ENCODE data around the gene MYLK4. TPM values are rescaled to one million over a fixed set of nuclear protein-coding genes. Genes with fewer than 3 reads are reported as not detected.

Gene MYLK4
- total RNA-seq, 1 donor from 2014 or later = 0.84 TPM

- ATAC-seq = no peak
These were observed 4.7 kb upstream of the MYLK4 start for GRCh38 chr6:2755456-2755855.

DNA sequence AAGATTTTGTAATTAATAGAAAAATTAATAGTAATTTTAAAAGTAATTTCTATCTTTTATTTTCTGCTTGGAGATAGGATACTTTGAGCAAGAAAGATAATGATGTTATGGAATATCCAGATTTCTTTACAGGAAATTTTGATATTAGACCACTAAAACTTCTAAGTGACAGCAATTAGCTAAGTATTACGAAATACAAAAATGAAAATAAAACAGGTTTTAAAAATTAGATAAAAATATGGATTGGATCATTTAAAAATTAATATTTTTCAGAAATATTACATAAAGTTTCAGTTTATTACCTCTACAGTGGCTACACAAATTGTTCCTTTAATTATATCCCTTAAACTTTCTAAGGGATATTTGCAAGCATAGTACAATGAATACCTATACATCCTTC lies 4.2 kb upstream of the MYLK4 start:
- ATAC-seq = no peak

DNA sequence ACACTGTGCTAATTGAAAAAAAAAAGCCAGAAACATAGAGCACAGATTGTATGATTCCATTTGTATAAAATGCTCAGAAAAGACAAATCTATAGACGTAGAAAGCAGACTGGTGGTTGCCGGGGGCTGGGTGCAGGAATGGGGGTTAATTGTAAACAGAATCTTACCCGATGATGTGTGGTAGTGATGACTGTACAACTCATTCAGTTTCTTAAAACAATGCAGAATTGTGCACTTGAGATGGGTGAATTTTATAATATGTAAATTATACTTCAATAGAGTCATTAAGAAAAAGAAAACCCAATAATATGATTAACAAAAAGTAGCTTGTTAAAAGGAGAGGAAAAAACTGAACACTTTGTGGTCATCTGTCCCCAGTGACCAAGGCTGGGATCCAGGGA lies 3.7 kb upstream of the MYLK4 start:
- ATAC-seq = no peak

GRCh38 chr6:2753743-2754142 lies 3.0 kb upstream of the MYLK4 start:
- no peak for ATAC-seq

GRCh38 chr6:2753110-2753489 lies 2.4 kb upstream of the MYLK4 start:
- no peak for ATAC-seq

GRCh38 chr6:2752477-2753109 lies 1.9 kb upstream of the MYLK4 start:
- peak; percentile 69 for ATAC-seq

DNA sequence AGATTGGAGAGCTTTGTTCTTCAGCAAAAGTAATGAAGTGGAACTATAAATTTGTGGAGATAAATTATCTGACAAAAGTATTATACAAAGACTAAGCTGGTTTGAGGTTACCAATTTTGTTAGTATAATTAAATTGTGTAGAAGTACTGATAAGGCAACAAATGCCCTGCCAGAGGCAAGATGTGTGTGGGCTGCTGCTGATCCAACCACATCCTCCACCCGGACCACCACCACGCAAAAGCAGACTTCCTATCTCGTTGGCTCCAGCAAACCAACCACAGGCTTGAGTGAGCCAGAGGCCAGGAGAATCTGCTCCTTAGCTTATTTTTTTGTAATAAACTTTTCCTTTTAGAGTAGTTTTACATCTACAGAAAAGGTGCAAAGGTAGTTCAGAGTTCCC lies 1.1 kb upstream of the MYLK4 start:
- no peak for ATAC-seq

GRCh38 chr6:2749969-2750600 lies 637 bp downstream of the MYLK4 start:
- ATAC-seq = peak; percentile 59

DNA sequence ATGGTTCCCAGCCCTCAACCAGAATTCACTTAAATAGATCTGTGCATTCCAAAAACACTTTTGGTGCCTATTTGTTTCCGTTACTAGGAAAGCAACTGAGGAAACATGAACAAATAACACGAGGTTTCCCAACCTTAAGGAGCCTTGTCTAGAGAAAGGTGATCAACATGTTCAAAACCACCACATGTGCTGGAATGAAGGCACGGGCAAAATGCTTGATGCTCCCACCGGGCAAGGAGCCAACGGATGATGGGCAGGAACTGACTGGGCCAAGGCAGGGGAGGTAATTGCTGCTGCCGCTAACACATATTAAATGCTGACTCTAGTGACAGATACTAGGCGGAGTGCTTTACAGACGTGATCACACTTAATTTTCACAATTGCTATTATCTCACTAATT lies 2.5 kb downstream of the MYLK4 start:
- ATAC-seq = no peak

GRCh38 chr6:2746557-2747061 lies 4.1 kb downstream of the MYLK4 start:
- ATAC-seq = no peak

- no peak for ATAC-seq
These were observed 5.5 kb downstream of the MYLK4 start for GRCh38 chr6:2745246-2745645.

- ATAC-seq = no peak
These were observed 5.9 kb downstream of the MYLK4 start for GRCh38 chr6:2744778-2745177.

- no peak for ATAC-seq
These were observed 6.4 kb downstream of the MYLK4 start for GRCh38 chr6:2744209-2744771.

DNA sequence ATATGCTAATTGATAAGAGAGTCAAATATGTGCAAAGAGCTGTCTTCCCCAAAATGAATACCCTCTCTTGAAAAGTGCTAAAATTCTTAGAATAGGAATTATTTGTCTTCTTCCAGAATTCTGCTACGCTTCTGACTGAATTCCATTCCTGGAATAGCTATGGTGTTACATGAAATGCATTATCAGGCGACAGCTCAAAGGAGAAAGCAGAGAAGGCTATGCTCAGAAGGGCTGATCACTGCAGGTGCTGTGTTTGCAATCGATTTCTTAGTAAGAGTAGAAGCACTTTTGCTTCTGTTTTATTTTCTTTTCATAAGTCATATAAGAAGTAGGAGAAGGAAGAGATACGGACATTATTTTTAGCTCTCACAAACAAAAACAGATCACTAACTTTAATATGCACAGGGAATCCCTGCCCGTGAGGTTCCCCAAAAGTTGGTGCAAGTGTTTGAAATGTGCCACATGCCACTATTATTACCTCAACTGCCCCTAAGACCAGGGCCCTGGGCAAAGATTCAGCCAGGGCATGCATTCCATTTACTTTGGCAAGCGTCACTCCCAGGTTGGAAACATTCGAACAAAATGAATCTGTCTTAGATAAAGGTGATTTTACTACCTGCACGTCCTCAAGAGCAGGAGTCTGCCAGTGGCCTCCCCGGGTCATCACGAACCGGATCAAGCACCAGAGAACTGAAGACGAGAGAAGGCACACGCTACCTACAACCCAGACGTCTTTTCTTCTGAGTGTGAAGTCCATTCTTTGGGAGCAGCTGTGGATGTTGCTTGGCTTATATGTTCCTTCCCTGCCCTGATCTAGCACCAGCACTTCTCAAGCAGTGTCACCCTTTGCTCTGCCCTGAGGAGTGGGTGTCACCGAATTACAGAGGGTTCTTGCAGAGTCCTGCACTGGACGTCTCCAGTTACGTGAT lies 7.2 kb downstream of the MYLK4 start:
- no peak for ATAC-seq

DNA sequence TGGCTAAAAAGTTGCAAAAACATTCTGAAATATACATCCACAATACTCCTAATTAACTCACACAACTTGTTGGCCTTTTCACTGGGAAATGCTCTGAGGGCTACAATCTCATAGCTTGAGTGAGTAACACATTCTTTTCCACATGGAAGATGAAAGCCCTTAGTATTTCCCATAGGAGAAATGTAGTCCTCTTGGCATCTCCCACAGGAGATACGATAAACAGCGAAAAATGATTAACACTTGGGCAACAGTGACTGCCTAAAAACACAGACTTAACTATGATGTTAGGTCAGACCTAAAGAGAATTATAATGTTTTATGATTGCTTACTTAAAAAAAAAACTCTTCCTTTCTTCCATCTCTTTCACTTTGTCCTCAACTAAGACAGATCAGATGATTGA lies 9.0 kb downstream of the MYLK4 start:
- ATAC-seq = no peak

DNA sequence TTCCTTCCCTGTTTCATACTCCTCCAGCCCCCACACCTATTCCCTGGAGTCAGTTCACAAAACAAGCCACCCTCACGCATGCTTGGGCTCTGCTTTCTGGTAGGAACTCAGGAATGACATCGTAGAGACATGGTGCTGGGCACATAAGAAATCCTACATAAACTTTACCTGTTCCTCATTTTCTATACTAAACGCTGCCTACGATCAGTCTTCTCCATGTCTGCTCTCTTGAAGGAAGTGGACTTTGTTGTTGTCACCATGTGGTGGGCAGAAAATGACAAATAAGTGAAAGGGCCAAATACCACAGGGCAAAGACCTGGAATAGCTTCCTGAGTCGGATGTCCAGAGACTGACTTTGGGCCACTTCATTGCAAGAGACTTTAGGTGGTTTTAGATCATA lies 10.1 kb downstream of the MYLK4 start:
- no peak for ATAC-seq

DNA sequence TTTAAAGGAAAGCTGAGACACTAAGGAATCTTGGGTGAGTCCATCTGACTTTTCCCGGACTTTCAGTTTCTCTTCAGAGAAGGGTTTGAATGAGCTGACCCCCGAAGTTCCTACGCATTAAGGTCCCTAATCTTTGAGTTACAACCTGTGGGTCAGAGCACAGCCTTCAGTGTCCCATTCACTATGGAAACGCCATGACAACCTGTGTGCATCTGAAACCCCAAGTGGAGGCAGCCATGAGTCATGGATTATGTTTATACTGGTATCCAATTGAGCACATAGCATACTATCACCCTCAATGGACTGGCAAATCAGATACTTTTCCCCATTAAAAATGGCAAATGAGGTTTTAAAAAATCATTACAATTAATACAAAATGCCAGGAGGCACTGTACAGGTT lies 11.4 kb downstream of the MYLK4 start:
- no peak for ATAC-seq

GRCh38 chr6:2738373-2738979 lies 12.2 kb downstream of the MYLK4 start:
- no peak for ATAC-seq

DNA sequence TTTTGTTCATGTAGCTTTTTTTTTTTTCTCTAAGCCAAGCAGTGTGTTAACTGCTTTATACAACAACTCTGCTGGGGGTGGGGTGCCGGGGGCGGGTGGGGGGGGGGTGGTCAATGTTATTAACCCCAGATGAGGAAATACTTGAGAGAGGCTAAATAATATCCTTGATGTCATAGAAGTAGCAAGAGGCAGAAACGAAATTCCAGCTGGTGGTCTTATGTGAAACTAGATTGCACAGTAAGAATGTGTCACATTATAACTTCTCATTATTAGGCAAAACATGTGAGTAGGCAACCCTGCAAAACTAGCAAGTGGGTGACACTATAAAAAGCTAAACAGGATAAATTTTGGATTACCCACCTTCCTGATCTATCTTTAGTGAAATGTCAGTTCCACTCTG lies 12.8 kb downstream of the MYLK4 start:
- no peak for ATAC-seq

GRCh38 chr6:2734488-2735166 lies 16.1 kb downstream of the MYLK4 start:
- ATAC-seq = peak; percentile 84

DNA sequence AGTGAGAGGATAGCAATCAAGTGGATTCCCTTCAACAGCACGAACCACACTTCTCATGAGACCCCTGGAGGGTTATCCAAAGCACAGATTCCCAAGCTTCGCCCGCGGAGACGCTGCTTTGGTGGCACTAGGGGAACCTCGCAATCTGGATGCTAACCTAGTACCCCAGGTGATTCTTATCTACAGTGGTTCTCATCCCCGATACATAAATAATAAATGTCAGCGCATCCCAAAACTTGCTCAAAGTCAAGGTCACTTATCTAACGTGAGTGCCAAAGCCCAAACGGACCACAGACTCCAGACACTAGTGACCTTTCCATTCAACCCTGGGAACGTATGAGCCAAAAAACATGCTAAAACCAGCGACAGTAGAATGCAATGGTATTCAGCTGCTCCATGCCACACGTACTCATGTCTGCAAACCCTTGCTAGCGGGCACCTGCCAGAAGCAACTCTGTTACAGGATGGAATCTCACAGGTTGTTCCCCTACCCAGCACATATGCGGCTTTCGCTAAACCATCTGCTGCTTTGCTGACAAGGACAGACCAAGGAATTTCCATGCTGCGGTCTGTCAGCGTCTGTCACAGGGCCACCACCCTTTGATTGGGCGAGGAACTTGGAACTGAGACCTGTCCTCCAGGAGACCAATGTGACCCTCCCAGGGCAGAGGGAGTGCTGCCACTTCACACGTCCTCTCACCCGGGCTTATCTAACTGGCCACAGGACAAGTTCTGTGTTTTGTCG lies 16.8 kb downstream of the MYLK4 start:
- no peak for ATAC-seq

Data from esophagus mucosa (tissue), 1 donor.